Epidermal melanocyte (primary cell): ENCODE results near the gene TRHDE.
"Not testable (repeated sequence)": the region's sequence is repeated elsewhere in the genome, so short reads cannot be mapped to it uniquely, and the experiment has no call there.

Source experiments
- DNase-seq: peaks from one replicate; pipeline ENCODE4 v3.0.0; 2011; ENCODE audit warnings: low spot score; ENCODE audit not compliant: insufficient read length

Gene TRHDE

DNA sequence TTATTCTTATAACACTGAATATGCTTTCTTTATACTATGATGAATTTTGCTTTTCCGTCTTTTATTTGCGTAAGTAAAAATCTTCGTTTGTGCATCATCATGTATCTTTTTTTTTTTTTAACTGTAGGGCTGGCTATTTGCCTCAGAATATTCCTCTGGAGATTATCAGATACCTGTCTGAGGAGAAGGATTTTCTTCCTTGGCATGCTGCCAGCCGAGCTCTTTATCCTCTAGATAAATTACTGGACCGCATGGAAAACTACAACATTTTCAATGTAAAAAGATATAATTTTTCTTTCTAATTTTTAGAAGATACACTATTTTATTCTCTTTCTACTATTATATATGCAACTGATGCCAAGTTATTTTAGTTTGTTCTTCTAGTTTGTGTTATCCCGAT lies 346.6 kb downstream of the TRHDE start:
- no peak for DNase-seq

DNA sequence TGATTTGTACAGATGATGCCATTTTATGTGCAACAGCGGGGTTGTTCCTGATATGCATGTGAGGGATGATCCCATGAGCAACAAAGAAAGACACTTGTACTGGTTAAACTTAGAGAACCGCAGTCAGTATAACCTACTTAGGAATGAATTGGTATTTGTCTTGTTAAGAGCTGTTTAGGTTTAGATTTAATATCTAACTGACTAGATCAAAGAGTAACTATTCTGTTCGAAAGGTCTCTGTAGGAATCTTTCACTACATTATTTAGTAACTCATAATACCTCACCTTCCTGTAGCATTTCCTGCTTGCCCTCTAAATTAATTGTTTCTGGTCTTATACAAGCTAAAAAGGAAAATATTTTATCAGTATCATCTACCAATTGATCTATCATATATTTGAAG lies 350.4 kb downstream of the TRHDE start:
- DNase-seq = no peak

DNA sequence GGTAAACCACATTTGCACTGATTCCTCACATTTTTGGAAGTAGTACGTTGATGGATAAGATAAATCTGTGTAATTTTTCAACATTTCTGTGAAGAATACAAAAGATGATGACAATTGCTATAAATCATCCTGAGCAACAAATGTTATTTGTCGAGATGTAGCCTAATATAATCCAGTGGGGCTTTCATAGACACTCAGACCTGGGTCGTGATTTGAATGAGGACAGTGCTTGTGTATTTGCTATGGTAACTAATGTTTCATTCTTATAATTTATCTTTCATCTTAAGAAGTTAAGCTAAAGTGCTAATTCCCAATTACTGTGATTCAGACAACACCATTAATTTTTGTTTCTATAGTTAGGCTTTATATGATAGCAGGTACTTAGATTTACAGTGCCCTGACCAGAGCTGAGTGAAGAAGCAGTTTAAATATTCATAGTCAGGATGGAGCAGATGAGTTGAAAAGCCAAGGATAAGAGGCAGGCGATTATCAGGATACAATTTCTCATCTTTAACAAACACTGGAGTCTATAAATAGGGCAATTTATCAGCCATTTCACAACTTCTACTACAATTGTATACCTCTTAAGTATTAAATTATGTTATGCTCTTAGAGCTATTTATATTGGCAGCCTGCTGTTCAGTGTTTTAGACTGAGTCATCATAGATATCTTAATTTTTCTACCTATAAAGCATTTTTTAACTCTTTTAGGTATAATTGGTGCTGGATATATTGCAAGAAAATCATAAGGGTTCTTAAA lies 359.9 kb downstream of the TRHDE start:
- no peak for DNase-seq

DNA sequence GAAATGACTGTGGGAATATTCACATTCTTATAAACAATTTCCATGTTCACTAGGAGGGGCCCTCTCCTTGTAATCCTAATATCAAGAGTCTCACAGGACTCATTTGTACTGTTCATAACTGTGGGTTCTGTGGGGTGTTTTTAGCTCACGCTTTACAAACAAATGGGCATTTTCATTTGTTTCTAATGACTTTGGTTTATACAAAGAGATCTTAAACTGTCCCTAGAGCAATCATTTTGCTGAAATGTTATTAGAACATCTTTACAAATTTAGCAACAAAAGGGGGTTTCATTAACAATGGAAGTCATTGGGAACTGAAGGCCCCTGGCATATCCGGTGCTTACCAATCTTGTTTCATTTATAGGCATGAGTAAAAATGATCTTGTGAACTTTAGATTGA lies 370.5 kb downstream of the TRHDE start:
- DNase-seq = no peak

DNA sequence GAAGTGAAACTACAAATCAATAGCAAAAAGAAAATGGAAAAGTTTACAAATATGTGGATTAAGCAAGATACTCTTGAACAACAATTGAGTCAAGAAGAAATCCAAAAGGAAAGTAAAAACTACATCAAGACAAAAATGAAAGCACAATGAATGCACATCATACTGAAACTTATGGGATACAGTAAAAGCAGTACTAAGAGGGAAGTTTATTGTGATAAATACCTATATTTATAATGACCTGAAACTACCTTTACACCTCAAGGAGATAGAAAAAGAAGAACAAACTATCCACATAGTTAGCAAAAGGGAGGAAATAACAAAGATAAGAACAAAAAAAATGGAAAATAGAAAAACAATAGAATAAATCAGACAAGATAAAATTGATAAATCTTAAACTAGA lies 375.0 kb downstream of the TRHDE start:
- no peak for DNase-seq

DNA sequence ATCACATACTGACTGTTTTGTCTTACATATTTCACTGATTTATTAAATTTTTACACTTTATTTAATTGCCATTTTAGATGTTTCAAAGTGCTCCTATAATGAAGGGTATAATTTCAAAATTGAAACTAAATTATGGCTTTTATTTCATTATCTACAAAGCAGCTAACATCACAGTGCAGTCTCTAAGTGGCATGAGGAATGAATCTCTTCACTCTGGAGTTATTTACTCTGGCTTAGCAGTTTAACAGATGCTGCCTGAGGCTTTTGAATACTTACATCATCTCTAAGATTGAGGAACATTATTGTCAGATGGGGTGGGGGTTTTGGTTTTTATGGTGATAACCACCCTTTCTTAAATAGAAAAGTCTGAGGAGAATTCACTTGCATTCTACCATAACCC lies 386.4 kb downstream of the TRHDE start:
- no peak for DNase-seq

DNA sequence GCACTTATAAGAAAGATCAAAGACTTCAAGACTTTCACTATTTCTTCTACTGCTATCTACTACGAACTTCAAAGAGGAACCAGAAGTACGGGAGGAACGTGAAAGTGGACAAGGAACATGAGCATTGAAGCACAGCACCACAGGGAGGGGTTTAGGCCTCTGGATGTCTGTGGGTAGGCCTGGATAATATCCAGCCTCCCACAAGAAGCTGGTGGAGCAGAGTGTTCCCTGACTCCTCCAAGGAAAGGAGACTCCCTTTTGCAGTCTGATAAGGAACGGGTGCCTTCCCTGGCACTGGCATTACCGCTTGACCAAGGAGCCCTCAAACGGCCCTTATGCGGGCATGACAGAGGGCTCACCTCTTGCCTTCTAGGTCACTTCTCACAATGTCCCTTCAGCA lies 388.0 kb downstream of the TRHDE start:
- not testable (repeated sequence) for DNase-seq

DNA sequence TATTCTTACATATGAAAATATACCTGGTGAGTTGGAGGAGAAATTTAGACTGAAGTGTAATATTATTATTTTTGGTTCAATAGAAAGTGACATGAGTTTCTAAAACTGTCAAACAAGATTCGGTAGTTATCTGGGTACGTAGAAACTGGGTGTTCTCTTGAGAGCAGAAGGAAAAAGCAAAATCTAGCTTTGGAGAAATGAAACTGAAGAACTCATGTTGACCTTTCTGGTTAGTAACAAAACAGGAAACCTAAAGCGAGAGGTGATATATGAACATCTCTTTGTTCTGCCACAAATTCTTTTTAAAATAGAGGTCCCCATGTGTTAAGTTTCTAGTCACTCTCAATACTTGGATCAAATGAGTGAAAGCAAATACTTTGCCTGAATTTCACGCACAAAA lies 401.7 kb downstream of the TRHDE start:
- DNase-seq = no peak

DNA sequence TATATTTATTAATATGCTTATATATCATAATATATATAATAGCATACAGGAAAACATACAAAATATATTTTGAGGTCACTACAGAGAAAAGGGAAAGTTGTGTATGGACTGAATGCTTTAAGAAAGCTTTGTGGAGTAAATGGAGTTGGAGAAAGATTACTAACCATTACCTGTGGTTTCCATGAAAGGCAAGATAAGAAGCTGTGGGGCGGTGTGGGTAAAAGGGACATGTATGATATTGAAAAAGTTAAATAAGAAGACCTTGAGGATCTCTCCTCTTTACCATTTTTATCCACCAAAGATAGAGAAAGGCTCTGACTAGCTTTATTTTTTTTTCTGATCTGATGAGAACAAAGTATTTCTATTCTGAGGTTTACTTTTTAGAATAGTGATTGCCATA lies 404.4 kb downstream of the TRHDE start:
- no peak for DNase-seq

DNA sequence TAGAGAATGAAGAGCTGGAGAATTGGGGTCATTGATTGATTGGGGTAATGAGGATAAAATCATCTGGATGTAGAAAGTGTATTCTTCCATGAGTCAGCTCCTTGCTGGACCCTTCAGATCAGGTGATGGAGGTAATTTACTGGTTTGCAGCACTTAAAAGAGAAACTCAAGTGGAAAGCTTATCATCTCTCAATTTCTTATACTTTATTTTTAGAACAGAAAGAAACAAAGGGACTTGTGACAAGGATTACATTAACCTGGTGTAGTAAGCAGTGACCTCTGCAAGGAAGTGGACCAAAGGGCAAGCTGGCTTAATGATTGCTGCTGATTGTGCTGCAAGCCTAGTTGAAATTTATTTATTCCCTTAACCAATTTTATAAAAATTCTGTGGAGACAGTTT lies 405.0 kb downstream of the TRHDE start:
- DNase-seq = no peak

DNA sequence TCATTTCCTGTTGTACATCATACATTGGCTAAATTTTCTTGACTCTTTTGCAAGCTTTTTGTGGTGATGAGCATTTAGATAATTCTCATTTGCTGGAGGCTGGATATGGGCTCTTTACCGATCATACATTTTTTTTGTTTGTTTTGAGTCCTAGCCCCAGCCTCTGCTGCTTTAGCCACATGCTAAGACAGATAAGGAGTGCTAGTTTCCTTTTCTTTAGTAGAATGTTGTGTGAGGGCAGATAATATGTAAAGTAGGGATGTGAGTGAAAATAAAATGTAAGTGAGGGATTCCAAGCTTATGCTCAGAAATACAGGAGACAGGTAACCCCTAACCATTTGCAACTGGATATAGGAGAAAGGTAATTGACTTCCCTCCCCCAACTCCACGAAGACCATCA lies 405.7 kb downstream of the TRHDE start:
- no peak for DNase-seq

DNA sequence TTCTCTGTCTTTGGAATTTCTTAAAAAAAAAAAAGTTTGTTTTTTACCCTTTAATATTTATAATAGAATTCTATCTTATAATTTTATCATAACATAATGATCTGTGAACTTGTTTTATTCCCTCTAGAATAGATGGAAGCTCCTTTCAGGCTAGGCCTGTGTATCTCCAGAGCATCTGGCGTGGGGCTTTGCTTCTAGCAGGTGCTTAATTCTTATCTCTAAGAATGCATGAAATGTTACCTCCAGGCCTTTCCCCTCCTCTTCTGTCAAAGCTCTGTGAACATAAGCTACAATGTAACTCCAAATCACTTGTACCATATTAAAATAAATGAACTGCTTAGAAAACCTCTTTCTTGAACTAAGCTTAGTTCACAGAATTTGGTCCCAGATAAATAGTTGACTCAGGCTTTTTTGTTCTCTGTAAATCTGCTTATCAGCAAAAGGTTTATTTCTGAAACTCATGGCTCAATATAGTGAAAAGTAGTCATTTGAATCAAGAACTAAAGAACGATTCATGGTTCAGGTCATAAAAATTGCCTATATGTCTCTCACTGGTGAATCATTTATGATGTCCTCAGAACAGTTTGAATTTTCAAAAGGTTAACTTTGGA lies 407.1 kb downstream of the TRHDE start:
- DNase-seq = no peak

DNA sequence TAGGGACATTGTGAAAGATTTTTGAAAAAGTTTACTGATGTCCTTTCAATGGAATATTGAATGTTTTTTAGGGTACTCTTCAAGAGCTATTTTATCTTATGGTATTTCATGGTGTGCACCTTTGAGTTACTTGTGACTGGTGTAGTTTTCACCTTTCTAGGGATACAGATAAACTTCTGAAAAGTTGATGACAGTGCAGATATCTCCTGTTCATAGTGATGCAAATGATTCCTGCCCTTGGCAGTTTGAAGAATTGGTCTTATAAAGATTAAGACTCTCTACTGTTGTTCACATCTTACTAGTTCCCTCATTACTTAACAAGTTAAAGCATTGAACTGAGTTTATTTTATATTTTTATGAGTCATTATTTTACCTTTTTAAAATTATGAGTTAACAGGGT lies 408.9 kb downstream of the TRHDE start:
- DNase-seq = no peak

DNA sequence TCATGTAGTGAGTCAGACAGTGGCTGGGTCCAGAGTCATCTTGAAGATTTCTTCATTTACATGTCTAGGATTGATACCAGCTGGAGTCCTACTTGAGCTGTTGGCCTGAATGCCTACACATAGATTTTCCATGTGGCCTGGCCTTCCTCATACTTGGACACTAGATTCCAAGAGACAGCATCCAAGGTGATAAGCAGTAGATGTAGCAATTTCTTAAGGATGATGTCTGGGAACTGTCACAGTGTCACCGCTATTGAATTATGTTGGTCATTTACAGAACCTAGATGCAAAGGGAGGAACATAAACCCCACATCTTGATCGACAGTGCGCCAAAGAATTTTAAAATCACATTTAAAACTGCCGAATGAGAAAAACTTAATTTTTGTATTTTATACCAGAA lies 412.3 kb downstream of the TRHDE start:
- DNase-seq = no peak

DNA sequence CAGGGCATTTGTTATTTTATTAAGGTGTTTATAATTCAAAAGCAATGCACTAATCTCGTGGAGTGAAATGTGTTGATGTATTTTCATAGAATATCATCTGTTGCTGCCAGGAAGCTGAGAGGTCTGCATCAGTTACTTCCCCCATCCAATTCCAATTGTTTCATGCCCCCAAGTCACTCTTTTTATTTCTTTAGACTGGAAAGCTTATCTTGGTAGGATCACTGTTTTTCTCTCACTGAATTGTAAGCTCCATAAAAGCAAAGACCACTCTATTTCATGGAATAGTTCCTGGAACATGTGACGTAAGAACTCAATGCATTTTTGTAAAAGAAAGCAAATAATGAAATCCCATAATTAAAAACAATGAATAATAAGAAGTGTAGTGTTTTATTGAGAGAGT lies 420.2 kb downstream of the TRHDE start:
- DNase-seq = no peak

DNA sequence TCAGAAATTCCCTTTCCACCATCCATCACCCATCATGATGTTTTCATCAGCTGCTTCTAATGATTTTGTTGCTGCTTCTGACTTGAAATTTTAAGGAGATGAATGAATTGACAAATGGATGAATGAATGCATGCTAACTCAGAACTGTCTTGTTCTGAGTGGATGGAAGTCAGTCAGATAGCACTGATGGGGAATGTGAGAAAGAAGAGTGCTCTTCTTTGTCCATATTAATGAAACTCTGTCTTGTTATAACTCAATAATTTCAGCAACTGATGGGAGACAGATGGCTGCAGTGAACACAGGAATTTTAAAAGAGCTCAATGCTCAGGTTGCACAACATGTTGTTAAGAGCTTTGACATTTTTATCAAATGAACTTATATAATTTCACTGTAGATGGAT lies 422.0 kb downstream of the TRHDE start:
- DNase-seq = no peak

DNA sequence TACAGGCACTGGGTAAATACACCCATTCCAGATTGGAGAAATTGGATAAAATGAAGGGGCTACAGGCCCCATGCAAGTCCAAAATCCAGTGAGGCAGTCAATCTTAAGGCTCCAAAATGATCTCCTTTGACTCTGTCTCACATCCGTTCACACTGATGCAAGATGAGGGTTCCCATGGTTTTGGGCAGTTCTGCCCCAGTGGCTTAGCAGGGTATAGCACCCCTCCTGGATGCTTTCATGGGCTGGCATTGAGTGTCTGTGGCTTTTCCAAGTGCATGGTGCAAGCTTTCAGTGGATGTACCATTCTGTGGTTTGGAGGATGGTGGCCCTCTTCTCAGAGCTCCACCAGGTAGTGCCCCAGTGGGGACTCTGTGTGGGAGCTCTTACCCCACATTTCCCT lies 427.2 kb downstream of the TRHDE start:
- DNase-seq = no peak

DNA sequence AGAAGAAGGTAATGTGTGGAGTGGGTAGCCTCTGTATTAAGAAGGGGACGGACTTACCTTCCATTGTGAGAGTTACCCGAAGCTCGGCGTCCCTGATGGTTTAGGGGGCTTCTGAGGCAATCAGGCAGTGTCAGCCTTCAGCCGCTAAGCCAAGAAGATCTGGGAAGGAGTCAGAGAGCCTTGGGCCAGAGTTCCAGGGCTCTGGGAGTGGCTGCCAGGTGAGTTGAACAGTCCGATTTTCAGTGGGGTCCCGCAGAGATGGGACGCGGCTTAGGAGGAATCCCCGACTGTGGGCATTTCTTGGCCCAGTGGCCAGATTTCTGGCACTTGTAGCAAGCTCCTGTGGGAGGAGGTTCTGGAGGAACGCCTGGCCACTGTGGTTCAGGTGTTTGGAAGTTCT lies 439.9 kb downstream of the TRHDE start:
- DNase-seq = not testable (repeated sequence)

DNA sequence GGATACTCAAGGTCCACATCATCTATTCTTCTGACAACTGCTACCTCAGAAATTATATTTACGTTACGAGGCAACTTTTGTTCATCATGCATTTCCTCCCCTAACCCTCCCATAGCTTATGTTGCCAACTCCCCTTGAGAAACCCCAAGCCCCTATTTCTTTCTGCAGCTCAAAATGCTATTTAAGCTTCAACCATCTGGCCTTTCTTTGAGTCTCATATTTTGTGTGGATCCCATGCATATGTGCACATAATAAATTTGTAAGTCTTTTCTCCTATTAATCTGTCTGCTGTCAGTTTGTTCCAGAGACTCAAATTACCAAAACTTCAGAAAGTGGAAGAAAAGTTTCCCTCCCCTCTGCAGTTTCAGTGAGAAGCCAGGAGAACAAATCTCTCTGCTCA lies 444.1 kb downstream of the TRHDE start:
- DNase-seq = no peak

DNA sequence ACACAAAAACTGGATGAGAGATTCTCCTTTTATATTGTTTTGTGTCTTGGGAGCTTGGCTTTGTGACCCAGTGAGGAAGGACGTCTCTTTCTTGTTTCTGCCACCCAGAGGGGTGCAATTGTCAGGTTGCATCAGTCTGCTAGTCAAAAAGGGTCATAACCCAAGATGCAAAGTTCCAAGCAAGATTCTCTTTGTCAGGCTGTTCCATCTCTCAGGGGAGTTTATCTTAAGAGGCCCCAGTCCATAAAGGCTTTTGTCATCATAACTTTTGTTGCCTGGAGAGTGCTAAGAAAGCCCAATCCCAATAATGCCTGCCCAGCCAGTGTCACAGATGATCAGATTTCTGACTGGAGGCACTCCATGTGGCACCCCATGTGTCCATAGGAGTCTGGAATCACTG lies 444.9 kb downstream of the TRHDE start:
- DNase-seq = no peak
